ENCODE data around the gene FAM170A.

- TF ChIP-seq CTCF (conservative IDR thresholded peaks at IDR 0.05; ENCODE audit: low read depth, low read length) (no peak), EZH2 (IDR thresholded peaks at IDR 0.05; ENCODE audit: borderline replicate concordance, low read depth, low read length, poor library complexity, severe bottlenecking) (no peak)
Measured at GRCh38 chr5:119596046-119596445, 33.3 kb upstream of the FAM170A start.
